ENCODE results near the gene LRSAM1. TPM values are rescaled to one million over a fixed set of nuclear protein-coding genes. Genes with fewer than 3 reads are reported as not detected.

The LRSAM1 gene
- polyA plus RNA-seq, 1 donor (not counting 4 experiments of a cell fraction or from before 2014, with no cell fraction given): 5.2 TPM

GRCh38 chr9:127424676-127424999 lies 26.7 kb upstream of the LRSAM1 start:
- Histone ChIP-seq H3K36me3 (ENCODE audit: control insufficient read depth in 2 of 2, extremely low read depth in 1 of 2, insufficient read depth in 2 of 2, low read length in 2 of 2) (peaks cover 7% of the 10 kb centered on the region in 2 experiments), H3K27ac (ENCODE audit: control insufficient read depth, insufficient read depth, low read length) (peak overlapping the region; percentile 92), H3K9me3 (ENCODE audit: control insufficient read depth, low read depth, low read length) (no peaks in the 10 kb centered on the region), H2AFZ (ENCODE audit: control insufficient read depth, low read length) (peak overlapping the region; percentile 96), H3K79me2 (ENCODE audit: control insufficient read depth, insufficient read depth, low read length) (peaks cover 43% of the 10 kb centered on the region), H3K27me3 (ENCODE audit: control insufficient read depth, extremely low read depth, insufficient read depth, low read length) (no peaks in the 10 kb centered on the region), H4K20me1 (ENCODE audit: control insufficient read depth, extremely low read depth, insufficient read depth, low read length) (no peaks in the 10 kb centered on the region), H3K9me1 (ENCODE audit: control insufficient read depth, extremely low read depth, insufficient read depth, low read length) (no peaks in the 10 kb centered on the region), H3K4me2 (ENCODE audit: control insufficient read depth, extremely low read depth, insufficient read depth, low read depth, low read length) (peak overlapping the region; percentile 99), H3K4me3 (ENCODE audit: control insufficient read depth in 2 of 3, extremely low read depth in 1 of 3, insufficient read depth in 2 of 3, low read depth in 1 of 3, low read length in 3 of 3) (peak overlapping the region; percentile 70 to 98 (median 96)), H3K9ac (ENCODE audit: control insufficient read depth, extremely low read depth, insufficient read depth, low read length) (peak overlapping the region; percentile 92), H3K4me1 (ENCODE audit: control insufficient read depth, extremely low read depth, insufficient read depth, low read length) (peaks cover 34% of the 10 kb centered on the region)
- TF ChIP-seq EZH2 (IDR thresholded peaks at IDR 0.05; ENCODE audit: low read length) (no peak), CTCF (optimal IDR thresholded peaks at IDR 0.05 in 1 of 3, IDR thresholded peaks at IDR 0.05 in 1 of 3, conservative IDR thresholded peaks at IDR 0.05 in 1 of 3; ENCODE audit: extremely low read depth in 1 of 3, insufficient read depth in 2 of 3, low read length in 3 of 3) (peak in 1 of 3 experiments; percentile 40)
- no peak for DNase-seq (ENCODE audit: low read depth, low spot score)
- dilution Hi-C loops (cut with MboI; ENCODE audit: extremely low pct_ligation_motif_present, low sequenced_read_pairs): no loop called here
- FAIRE-seq: no peak

GRCh38 chr9:127426756-127427155 lies 24.6 kb upstream of the LRSAM1 start:
- H3K4me3 ChIP-seq (ENCODE audit: control insufficient read depth in 2 of 3, extremely low read depth in 1 of 3, insufficient read depth in 2 of 3, low read depth in 1 of 3, low read length in 3 of 3): no peak overlapping the region
- H3K4me1 ChIP-seq (ENCODE audit: control insufficient read depth, extremely low read depth, insufficient read depth, low read length): peaks cover 31% of the 10 kb centered on the region
- peaks cover 12 to 14% of the 10 kb centered on the region in 2 experiments for H3K36me3 ChIP-seq (ENCODE audit: control insufficient read depth in 2 of 2, extremely low read depth in 1 of 2, insufficient read depth in 2 of 2, low read length in 2 of 2)
- TF ChIP-seq CTCF (optimal IDR thresholded peaks at IDR 0.05 in 1 of 3, IDR thresholded peaks at IDR 0.05 in 1 of 3, conservative IDR thresholded peaks at IDR 0.05 in 1 of 3; ENCODE audit: extremely low read depth in 1 of 3, insufficient read depth in 2 of 3, low read length in 3 of 3) (no peak), EZH2 (IDR thresholded peaks at IDR 0.05; ENCODE audit: low read length) (no peak)
- dilution Hi-C loops (cut with MboI; ENCODE audit: extremely low pct_ligation_motif_present, low sequenced_read_pairs): no loop called here
- peak overlapping the region; percentile 5 for H3K27ac ChIP-seq (ENCODE audit: control insufficient read depth, insufficient read depth, low read length)
- FAIRE-seq (no peak), DNase-seq (ENCODE audit: low read depth, low spot score) (no peak)
- no peaks in the 10 kb centered on the region for H3K27me3 ChIP-seq (ENCODE audit: control insufficient read depth, extremely low read depth, insufficient read depth, low read length)
- H3K79me2 ChIP-seq (ENCODE audit: control insufficient read depth, insufficient read depth, low read length): peaks cover 51% of the 10 kb centered on the region
- no peak overlapping the region for H3K9ac ChIP-seq (ENCODE audit: control insufficient read depth, extremely low read depth, insufficient read depth, low read length)
- no peak overlapping the region for H3K4me2 ChIP-seq (ENCODE audit: control insufficient read depth, extremely low read depth, insufficient read depth, low read depth, low read length)
- no peaks in the 10 kb centered on the region for H3K9me3 ChIP-seq (ENCODE audit: control insufficient read depth, low read depth, low read length)
- no peaks in the 10 kb centered on the region for H4K20me1 ChIP-seq (ENCODE audit: control insufficient read depth, extremely low read depth, insufficient read depth, low read length)
- H2AFZ ChIP-seq (ENCODE audit: control insufficient read depth, low read length): no peak overlapping the region
- no peaks in the 10 kb centered on the region for H3K9me1 ChIP-seq (ENCODE audit: control insufficient read depth, extremely low read depth, insufficient read depth, low read length)
